Endothelial cell of umbilical vein (primary cell): Measurements from ENCODE around the gene RAPGEF6. TPM values are rescaled to one million over a fixed set of nuclear protein-coding genes. Genes with fewer than 3 reads are reported as not detected.

Experiments
- BruUV-seq: library from RNA; stranded (reverse); fragments of 400-500 nt; replicated peaks from 2 replicates; lab custom pipeline; 2021; lab: Mats Ljungman, UMichigan
- CTCF ChIA-PET: fragments of 300-600, 350-600 bp; sonication (Branson Sonifier 250); formaldehyde crosslinking; loops from one replicate; lab custom pipeline; 2021; ENCODE audit warnings: antibody characterized with exemption, inconsistent platforms; lab: Charles Lee
- POLR2A ChIA-PET: fragments of 300-600, 350-600 bp; sonication (Branson Sonifier 250); formaldehyde crosslinking; loops from one replicate; lab custom pipeline; 2021; ENCODE audit warnings: antibody characterized with exemption, inconsistent platforms; lab: Charles Lee
- DNase-seq: peaks from one replicate; pipeline ENCODE4 v3.0.0-alpha.2; 2011; ENCODE audit warnings: low read depth, low spot score
- FAIRE-seq: peaks from 2 replicates; lab custom pipeline; 2011; peaks lifted over from hg19 to GRCh38; lab: Jason Lieb, UNC
- H2AFZ ChIP-seq: 2 replicates; pipeline ENCODE4 v1.6.0; 2012; ENCODE audit warnings: low read depth, low read length, control low read depth, inconsistent platforms
- H3K27ac ChIP-seq: 2 replicates; pipeline ENCODE4 v1.5.1; 2011; ENCODE audit warnings: low read depth, mild to moderate bottlenecking, control low read depth, low read length, moderate library complexity; ENCODE audit not compliant: insufficient read depth
- H3K27me3 ChIP-seq, 2 experiments: 2 replicates each; pipeline versions ENCODE4 v1.6.0 to v1.6.1; 2011; ENCODE audit warnings: low read length in 2 of 2, mixed read lengths in 1 of 2; ENCODE audit not compliant: control insufficient read depth in 2 of 2, insufficient read depth in 2 of 2
- H3K36me3 ChIP-seq, 2 experiments: 2 replicates in 1 of 2; 3 replicates in 1 of 2; pipeline ENCODE4 v1.5.1; 2011; ENCODE audit warnings: low read length in 2 of 2, mild to moderate bottlenecking in 1 of 2, moderate library complexity in 1 of 2; ENCODE audit not compliant: control insufficient read depth in 2 of 2, insufficient read depth in 2 of 2; ENCODE audit errors: extremely low read depth in 1 of 2
- H3K4me1 ChIP-seq: 3 replicates; pipeline ENCODE4 v1.5.1; 2011; ENCODE audit warnings: mild to moderate bottlenecking, low read length; ENCODE audit not compliant: control insufficient read depth, insufficient read depth; ENCODE audit errors: extremely low read depth
- H3K4me2 ChIP-seq: 2 replicates; pipeline ENCODE4 v1.6.1; 2011; ENCODE audit warnings: low read length, control low read depth, mixed read lengths; ENCODE audit not compliant: insufficient read depth
- H3K4me3 ChIP-seq, 3 experiments: fragments of 200-600 bp in 1 of 3; sonication (generic), shearing (Covaris generic) in 1 of 3; replicated peaks in 1 of 3; 2 replicates each; pipeline ENCODE4 v1.5.1; 2011 to 2016; ENCODE audit warnings: control low read depth in 3 of 3, low read length in 3 of 3, mild to moderate bottlenecking in 2 of 3, inconsistent platforms in 1 of 3, low read depth in 1 of 3, moderate library complexity in 1 of 3; ENCODE audit not compliant: insufficient read depth in 1 of 3
- H3K79me2 ChIP-seq: 2 replicates; pipeline ENCODE4 v1.6.0; 2012; ENCODE audit warnings: low read length, inconsistent platforms; ENCODE audit not compliant: control insufficient read depth, insufficient read depth
- H3K9ac ChIP-seq: replicated peaks from 2 replicates; pipeline ENCODE3; 2011; ENCODE audit warnings: low read length, control low read depth; ENCODE audit not compliant: insufficient read depth; ENCODE audit errors: extremely low read depth
- H3K9me1 ChIP-seq: replicated peaks from 3 replicates; pipeline ENCODE4 v1.6.0; 2011; ENCODE audit warnings: mild to moderate bottlenecking, low read length; ENCODE audit not compliant: control insufficient read depth, insufficient read depth; ENCODE audit errors: extremely low read depth
- H3K9me3 ChIP-seq: replicated peaks from 2 replicates; pipeline ENCODE4 v1.5.1; 2012; ENCODE audit warnings: low read length, inconsistent platforms; ENCODE audit not compliant: control insufficient read depth, insufficient read depth
- H4K20me1 ChIP-seq: replicated peaks from 2 replicates; pipeline ENCODE3; 2011; ENCODE audit warnings: mild to moderate bottlenecking, low read length; ENCODE audit not compliant: control insufficient read depth, insufficient read depth; ENCODE audit errors: extremely low read depth
- CTCF ChIP-seq, 2 donors: IDR thresholded peaks; 1 replicate in 1 of 2; 2 replicates in 1 of 2; pipeline ENCODE4 v1.5.1; 2011; ENCODE audit warnings: low read length in 2 of 2, mild to moderate bottlenecking in 2 of 2, moderate library complexity in 2 of 2, control low read depth in 1 of 2, inconsistent platforms in 1 of 2, low read depth in 1 of 2; ENCODE audit not compliant: insufficient read depth in 1 of 2; ENCODE audit errors: extremely low read depth in 1 of 2
- EZH2 ChIP-seq: IDR thresholded peaks from 2 replicates; pipeline ENCODE4 v1.6.1; 2012; ENCODE audit warnings: borderline replicate concordance, low read depth, mild to moderate bottlenecking, moderate library complexity, low read length, inconsistent platforms; ENCODE audit not compliant: severe bottlenecking
- FOS ChIP-seq: IDR thresholded peaks from 2 replicates; pipeline ENCODE4 v1.6.1; 2011; ENCODE audit warnings: mild to moderate bottlenecking, low read length, moderate library complexity, borderline replicate concordance; ENCODE audit not compliant: insufficient read depth
- GATA2 ChIP-seq: IDR thresholded peaks from 2 replicates; pipeline ENCODE4 v1.7.0; 2011; ENCODE audit warnings: low read depth, mild to moderate bottlenecking, moderate library complexity, mixed read lengths, low read length; ENCODE audit not compliant: insufficient read length, insufficient read depth
- MYC ChIP-seq: IDR thresholded peaks from one replicate; pipeline ENCODE4 v1.6.1; 2011; ENCODE audit warnings: mild to moderate bottlenecking, low read depth, low read length
- POLR2A ChIP-seq: IDR thresholded peaks from 2 replicates; pipeline ENCODE4 v1.6.1; 2012; ENCODE audit warnings: low read depth, mild to moderate bottlenecking, control low read depth, low read length
- POLR2AphosphoS5 ChIP-seq: IDR thresholded peaks from 2 replicates; pipeline ENCODE4 v1.6.1; 2012; ENCODE audit warnings: low read depth, mild to moderate bottlenecking, control low read depth, low read length, moderate library complexity; ENCODE audit not compliant: insufficient read depth
- dilution Hi-C: fragments of 300-500 bp; cut with MboI; formaldehyde crosslinking; loops from one replicate; pipeline ENCODE4 v1.15.0; 2019; ENCODE audit warnings: low sequenced_read_pairs; ENCODE audit not compliant: extremely low pct_ligation_motif_present
- intact Hi-C: fragments of 100-400 bp; cut with micrococcal nuclease; formaldehyde crosslinking; loops from one replicate; pipeline ENCODE4 v1.10.0; 2022
- polyA plus RNA-seq, 4 experiments: library from polyadenylated mRNA; depleted of rRNA in 3 of 4; stranded (reverse) in 3 of 4; unstranded in 1 of 4; fragments of >200 nt; gene quantifications; 2 replicates each; pipeline versions ENCODE4 v1.2.1 to v1.2.3, GENCODE V29; 2011 to 2012; ENCODE audit warnings: missing spikeins in 1 of 4
- total RNA-seq: library from RNA; stranded (reverse); gene quantifications from 2 replicates; pipeline ENCODE4 v1.2.3, GENCODE V29; 2021

The RAPGEF6 gene
- total and polyA plus RNA-seq, 2 donors (not counting 3 experiments of a cell fraction or from before 2014, with no cell fraction given) = 3.5 to 17.5 TPM

DNA sequence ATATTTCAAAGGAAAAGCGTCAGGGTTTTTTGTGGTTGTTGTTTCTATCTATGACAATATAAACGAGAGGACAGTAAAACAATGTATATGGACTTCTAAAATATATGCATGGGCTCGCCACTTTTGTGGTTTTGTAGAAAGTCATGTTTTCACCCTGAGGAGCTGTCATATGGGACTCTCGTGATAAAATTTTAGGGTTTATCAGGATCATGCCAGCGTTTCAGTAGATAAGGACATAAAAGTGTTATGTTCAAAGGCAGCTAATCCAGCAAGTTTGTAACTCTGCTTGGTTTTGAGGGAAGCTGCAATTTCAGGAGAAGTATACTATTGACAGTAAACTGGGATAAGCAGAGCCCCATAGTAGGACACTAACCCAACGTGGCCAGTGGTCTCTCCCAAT, 250.9 kb downstream of the RAPGEF6 start:
- ChIA-PET CTCF (interaction anchor here (1.5 kb wide), 1 partner anchor 29 kb away, joined by 3 read pairs; no protein-coding TSS in a partner anchor), POLR2A (no interaction called here)
- Histone ChIP-seq H3K27me3 (no peaks in the 10 kb centered on the region), H2AFZ (no peak overlapping the region), H4K20me1 (no peaks in the 10 kb centered on the region), H3K9ac (no peak overlapping the region), H3K4me3 (no peak overlapping the region), H3K4me1 (peaks cover 30% of the 10 kb centered on the region), H3K36me3 (no peaks in the 10 kb centered on the region), H3K9me1 (no peaks in the 10 kb centered on the region), H3K9me3 (no peaks in the 10 kb centered on the region), H3K79me2 (peaks cover 6% of the 10 kb centered on the region), H3K4me2 (no peak overlapping the region), H3K27ac (no peak overlapping the region)
- BruUV-seq = no TSS peak
- TF ChIP-seq FOS (no peak), EZH2 (no peak), POLR2A (no peak), CTCF (IDR thresholded peaks at IDR 0.05; ENCODE audit: extremely low read depth in 1 of 2, insufficient read depth in 1 of 2, low read depth in 1 of 2, low read length in 2 of 2) (no peak), POLR2AphosphoS5 (no peak), GATA2 (no peak), MYC (no peak)
- intact Hi-C loops = no loop called here
- dilution Hi-C loops = no loop called here
- DNase-seq = no peak
- FAIRE-seq = no peak
